HG02610 (cell line): ENCODE data around the gene FAM167B.
"Not testable (repeated sequence)": the region's sequence is repeated elsewhere in the genome, so short reads cannot be mapped to it uniquely, and the experiment has no call there.

Experiments used
- ATAC-seq: cut with Tn5 transposase; IDR thresholded peaks from one replicate; pipeline ENCODE4 v1.9.1; 2021; ENCODE audit warnings: mild to moderate bottlenecking, moderate library complexity; ENCODE audit not compliant: unreplicated experiment

FAM167B gene

DNA sequence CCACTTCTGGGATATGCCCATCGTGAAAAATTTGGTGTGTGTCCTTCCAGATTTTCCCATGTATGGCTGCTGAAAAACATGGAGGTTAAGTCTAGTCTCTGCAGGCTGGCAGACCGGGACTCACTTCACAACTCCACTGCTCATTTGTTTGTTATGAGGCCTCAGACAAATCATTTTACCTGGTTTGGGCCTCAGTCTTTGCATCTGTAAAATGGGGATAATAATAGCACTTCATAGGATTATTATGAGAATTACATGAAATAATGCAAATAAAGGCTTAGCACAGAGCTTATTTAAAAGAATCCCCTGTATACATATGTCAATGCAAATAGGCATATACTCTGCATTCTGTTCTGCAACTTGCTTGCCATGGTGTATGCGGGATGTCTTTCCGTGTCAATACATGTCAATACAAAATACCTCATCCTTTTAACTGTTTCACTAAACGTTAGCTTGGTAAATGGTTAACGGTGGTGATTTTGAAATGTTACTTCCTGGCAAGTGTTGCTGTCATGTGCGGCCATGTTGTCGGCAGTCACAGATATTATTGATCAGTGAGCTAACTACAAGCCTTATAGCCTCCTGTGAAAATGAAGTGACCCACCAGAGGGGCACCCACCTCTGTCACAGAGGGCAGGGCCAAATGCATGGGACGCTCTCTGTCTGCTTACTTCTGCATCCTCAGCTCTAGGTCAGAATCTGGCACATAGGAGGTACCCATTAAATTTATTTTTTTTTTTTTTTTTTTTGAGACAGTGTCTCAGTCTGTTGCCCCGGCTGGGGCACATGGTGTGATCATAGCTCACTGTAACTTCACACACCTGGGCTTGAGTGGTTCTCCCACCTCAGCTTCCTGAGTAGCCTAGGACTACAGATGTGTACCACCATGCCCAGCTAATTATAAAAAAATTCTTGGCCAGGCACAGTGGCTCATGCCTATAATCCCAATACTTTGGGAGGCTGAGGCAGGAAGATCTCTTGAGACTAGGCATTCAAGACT lies 8.3 kb downstream of the FAM167B start:
- no peak for ATAC-seq

DNA sequence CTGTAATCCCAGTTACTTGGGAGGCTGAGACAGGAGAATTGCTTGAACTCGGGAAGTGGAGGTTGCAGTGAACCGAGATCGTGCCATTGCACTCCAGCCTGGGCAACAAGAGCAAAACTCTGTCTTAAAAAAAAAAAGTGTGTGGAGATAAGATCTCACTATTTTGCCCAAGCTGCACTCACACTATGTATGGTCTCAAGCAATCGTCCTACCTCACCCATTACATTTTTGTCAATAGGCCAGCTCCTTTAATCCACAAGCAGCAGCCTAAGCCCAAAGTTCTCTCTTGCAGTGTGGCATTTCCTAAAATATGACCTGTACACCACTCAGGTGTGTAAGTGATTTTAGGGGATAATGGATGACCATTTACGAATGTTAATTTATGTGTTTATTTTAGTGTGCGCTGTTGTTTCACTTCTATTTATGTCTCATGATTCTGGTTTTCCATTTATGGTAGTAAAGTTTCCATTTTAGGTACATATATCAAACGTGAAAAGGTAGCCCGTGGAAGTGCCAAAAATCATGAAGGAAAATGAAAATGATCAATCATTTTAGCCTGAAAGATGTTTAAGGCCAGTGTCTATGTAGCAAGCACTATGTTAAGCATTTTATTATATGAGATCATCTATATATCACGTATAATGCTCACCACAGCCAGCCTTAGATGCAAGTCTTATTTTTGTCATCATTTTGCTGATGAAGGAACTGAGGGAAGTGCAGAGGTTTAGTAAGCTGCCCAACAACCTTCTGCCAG lies 9.6 kb downstream of the FAM167B start:
- no peak for ATAC-seq

GRCh38 chr1:32257227-32257508 lies 10.1 kb downstream of the FAM167B start:
- no peak for ATAC-seq

- ATAC-seq, result not testable (repeated sequence)
Measured at GRCh38 chr1:32263236-32263593, 16.2 kb downstream of the FAM167B start.

DNA sequence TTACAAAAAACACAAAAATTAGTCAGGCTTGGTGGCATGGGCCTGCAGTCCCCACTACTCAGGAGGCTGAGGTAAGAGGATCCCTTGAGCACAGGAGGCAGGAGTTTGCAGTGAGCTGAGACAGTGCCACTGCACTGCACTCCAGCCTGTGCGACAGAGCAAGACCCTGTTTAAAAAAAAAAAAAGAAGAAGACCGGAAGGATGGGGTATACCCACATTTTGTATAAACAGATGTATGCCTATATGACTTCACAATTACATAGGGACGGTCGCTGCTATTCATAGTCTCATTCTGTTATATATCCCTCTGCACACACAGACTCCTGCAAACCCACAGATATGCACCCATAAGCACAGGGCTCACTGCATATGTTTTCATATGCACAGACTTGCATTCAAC lies 16.7 kb downstream of the FAM167B start:
- ATAC-seq, result no peak

GRCh38 chr1:32265846-32266245 lies 18.8 kb downstream of the FAM167B start:
- no peak for ATAC-seq

- ATAC-seq, result no peak
Measured at GRCh38 chr1:32266921-32267591, 20.0 kb downstream of the FAM167B start.

DNA sequence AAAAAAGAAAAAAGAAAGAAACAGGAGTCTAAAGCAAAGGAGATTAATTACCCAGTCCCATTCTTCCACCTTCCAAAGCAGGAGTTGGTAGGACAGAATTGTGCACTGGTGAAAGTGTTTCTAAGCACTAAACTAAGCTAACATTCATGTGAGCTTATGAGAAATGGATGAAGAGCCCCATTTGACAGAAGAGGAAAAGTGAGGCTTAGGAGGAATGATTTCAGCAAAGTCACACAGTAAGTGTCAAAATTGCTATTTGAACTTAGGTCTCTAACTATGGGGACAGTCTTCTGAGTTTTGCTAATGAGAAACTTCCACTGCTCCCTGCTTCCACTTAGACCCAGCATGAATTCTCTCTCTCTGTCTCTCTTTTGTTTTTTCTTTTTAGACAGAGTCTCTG lies 22.7 kb downstream of the FAM167B start:
- no peak for ATAC-seq

DNA sequence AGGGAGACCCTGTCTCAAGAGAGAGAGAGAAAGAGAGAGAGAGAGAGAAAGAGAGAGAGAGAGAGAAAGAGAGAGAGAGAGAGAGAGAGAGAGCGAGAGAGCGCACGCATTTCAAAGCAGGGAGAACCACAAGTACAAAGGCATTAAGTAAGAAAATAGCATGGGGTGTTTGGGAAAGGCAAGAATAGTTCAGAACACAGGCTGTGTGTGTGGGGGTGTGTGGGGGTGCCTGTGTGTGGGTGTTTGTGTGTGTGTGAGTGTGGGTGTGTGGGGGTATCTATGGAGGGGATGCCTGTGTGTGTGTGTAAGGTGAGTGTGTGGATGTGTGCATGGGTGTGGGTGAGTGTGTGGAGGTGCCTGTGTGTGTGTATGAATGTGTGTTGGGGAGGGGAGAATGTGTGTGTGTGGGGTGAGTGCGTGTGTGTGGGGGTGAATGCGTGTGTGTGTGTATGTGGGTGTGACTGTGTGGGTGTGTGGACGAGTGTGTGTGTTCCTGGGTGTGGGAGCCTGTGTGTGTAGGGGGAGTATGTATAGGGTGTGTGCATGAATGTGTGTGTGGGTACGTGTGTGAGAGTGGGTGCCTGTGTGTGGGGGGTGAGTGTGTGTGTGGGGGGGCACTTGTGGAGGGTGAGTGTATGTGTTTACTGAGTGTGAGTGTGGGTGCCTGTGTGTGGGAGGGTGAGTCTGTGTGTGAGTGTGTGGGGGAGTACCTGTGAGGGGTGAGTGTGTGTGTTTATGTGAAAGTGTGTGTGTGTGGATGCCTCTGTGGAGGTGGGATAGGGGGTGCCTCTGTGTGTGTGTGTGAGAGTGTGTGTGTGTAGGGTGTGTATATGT lies 25.8 kb downstream of the FAM167B start:
- ATAC-seq, result no peak

DNA sequence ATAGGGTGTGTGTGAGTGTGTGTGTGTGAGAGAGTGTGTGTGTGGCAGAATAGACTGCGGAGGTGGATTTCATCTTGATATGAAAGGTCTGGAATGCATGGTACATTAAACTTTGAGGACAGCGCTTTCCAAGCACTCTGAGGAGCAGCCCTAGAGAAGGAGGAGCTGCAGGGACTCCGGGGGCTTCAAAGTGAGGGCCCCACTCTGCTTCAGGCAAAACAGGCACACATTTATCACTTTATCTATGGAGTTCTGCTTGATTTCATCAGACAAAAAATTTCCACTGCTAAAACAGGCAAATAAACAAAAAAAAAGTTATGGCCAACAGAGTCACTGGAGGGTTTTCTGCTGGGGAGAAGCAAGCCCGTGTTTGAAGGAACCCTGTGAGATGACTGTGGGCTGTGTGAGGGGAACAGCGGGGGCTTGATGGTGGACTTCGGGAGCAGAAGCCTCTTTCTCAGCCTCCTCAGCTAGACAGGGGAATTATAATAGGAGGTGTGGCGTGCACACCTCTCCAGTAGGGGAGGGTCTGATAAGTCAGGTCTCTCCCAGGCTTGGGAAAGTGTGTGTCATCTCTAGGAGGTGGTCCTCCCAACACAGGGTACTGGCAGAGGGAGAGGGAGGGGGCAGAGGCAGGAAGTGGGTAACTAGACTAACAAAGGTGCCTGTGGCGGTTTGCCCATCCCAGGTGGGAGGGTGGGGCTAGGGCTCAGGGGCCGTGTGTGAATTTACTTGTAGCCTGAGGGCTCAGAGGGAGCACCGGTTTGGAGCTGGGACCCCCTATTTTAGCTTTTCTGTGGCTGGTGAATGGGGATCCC lies 26.6 kb downstream of the FAM167B start:
- no peak for ATAC-seq

DNA sequence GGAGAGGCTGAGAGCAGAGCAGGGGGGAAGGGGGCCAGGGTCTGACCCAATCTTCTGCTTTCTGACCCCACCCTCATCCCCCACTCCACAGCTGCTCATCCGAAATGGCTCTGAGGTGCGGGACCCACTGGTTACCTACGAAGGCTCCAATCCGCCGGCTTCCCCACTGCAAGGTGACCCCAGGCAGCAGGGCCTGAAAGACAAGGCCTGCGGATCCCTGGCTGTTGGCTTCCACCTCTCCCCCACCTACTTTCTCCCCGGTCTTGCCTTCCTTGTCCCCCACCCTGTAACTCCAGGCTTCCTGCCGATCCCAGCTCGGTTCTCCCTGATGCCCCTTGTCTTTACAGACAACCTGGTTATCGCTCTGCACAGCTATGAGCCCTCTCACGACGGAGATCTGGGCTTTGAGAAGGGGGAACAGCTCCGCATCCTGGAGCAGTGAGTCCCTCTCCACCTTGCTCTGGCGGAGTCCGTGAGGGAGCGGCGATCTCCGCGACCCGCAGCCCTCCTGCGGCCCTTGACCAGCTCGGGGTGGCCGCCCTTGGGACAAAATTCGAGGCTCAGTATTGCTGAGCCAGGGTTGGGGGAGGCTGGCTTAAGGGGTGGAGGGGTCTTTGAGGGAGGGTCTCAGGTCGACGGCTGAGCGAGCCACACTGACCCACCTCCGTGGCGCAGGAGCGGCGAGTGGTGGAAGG lies 27.8 kb downstream of the FAM167B start:
- ATAC-seq, result no peak

DNA sequence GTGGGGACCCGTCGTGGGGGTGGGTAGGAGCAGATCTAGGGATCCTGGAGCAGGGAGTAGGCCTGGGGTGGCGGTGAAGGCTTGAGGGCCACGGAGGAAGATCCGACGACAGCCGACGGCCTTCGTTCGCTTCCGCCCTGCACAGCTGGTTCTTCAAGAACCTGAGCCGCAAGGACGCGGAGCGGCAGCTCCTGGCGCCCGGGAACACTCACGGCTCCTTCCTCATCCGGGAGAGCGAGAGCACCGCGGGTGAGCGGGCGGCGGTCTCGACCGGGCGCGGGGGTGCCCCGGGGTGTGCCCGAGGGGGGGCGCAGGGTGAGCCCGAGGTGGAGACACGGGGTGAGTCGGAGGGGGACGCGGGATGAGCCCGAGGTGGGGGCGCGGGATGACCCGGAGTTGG lies 28.4 kb downstream of the FAM167B start:
- no peak for ATAC-seq

GRCh38 chr1:32276032-32276782 lies 29.2 kb downstream of the FAM167B start:
- no peak for ATAC-seq

DNA sequence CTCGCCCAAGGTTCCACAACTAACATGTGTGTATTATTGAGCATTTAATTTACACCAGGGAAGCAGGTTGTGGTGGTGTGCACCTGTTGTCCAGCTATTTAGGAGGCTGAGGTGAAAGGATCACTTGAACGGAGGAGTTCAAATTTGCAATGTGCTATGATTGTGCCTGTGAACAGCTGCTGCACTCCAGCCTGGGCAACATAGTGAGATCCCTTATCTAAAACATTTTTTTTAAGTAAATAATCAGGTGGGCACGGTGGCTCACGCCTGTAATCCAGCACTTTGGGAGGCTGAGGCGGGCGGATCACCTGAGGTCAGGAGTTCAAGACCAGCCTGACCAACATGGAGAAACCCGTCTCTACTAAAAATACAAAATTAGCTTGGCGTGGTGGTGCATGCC lies 37.8 kb downstream of the FAM167B start:
- ATAC-seq, result not testable (repeated sequence)

- ATAC-seq, result no peak
Measured at GRCh38 chr1:32285658-32286057, 38.6 kb downstream of the FAM167B start.

GRCh38 chr1:32286763-32287162 lies 39.7 kb downstream of the FAM167B start:
- no peak for ATAC-seq

DNA sequence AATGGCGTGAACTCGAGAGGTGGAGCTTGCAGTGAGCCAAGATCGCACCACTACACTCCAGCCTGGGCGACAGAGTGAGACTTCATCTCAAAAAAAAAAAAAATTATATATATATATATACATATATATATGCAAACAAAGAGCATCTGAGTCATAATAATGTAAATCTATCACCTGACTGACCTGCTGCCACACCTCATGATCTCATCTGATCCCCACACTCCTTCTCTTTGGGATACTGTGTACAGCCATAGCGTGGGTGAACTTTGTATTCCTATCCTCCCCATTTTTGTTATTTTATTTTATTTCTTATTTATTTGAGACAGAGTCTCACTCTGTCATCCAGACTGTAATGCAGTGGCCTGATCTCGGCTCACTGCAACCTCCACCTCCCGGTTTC lies 42.2 kb downstream of the FAM167B start:
- no peak for ATAC-seq

DNA sequence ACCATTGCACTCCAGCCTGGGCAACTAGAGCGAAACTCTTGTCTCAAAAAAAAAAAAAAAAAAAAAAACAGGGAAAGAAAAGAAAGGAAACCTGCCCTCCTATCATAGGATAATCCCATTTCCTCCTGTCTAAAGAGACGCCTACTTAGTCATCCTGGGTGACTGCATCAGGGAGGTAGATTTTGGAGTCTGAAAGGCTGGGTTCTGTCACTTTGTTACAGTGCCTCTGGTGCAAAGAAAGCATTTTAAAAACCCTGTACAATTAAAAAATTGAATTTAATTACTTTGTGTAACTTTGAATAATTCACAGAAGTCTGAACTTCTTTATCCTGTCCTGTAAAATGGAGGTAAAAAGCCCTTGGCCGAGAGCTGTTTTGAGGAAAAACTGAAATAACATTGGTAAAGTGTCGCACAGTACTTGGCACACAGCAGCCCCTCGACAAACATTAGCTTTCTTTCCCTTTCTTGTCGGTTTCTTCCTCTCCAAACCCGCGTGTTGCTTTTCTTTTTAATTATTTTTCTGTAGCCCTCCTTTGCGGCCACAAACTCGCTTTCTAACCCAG lies 44.2 kb downstream of the FAM167B start:
- ATAC-seq, result no peak
